Stimulated activated CD8-positive, alpha-beta memory T cell treated with anti-CD3 and anti-CD28 coated beads, Interleukin-12 subunit alpha, Interleukin-12 subunit beta, amount 100 ng/mL, for 4 hours (primary cell): ENCODE data around the gene KIRREL3.

ENCODE experiments used
- DNase-seq: peaks from one replicate; pipeline ENCODE4 v3.0.0-alpha.2; 2020; ENCODE audit warnings: low read depth

KIRREL3 gene

GRCh38 chr11:127000291-127000968 is at the start of gene KIRREL3:
TSS of gene KIRREL3 (minus strand) at chr11:127000770.
- no peak for DNase-seq

- DNase-seq: no peak
Measured at GRCh38 chr11:127050186-127050585, 49.6 kb upstream of the KIRREL3 start.

GRCh38 chr11:127049486-127049885 is 48.9 kb upstream of the KIRREL3 start:
- no peak for DNase-seq

- DNase-seq: no peak
Measured at GRCh38 chr11:127044535-127044934, 44.0 kb upstream of the KIRREL3 start.

GRCh38 chr11:127042445-127042844 is 41.9 kb upstream of the KIRREL3 start:
- DNase-seq: no peak

GRCh38 chr11:127039591-127039990 is 39.0 kb upstream of the KIRREL3 start:
- DNase-seq: no peak

- no peak for DNase-seq
Measured at GRCh38 chr11:127037596-127037995, 37.0 kb upstream of the KIRREL3 start.

- no peak for DNase-seq
Measured at GRCh38 chr11:127037001-127037400, 36.4 kb upstream of the KIRREL3 start.

- DNase-seq: no peak
Measured at GRCh38 chr11:127035824-127036223, 35.3 kb upstream of the KIRREL3 start.

GRCh38 chr11:127034973-127035372 is 34.4 kb upstream of the KIRREL3 start:
- no peak for DNase-seq

- DNase-seq: no peak
Measured at GRCh38 chr11:127028648-127029047, 28.1 kb upstream of the KIRREL3 start.

- DNase-seq: no peak
Measured at GRCh38 chr11:127027789-127028188, 27.2 kb upstream of the KIRREL3 start.

GRCh38 chr11:127027000-127027399 is 26.4 kb upstream of the KIRREL3 start:
- no peak for DNase-seq

GRCh38 chr11:127023991-127024390 is 23.4 kb upstream of the KIRREL3 start:
- DNase-seq: no peak

GRCh38 chr11:127018683-127019279 is 18.2 kb upstream of the KIRREL3 start:
- no peak for DNase-seq

GRCh38 chr11:127017482-127017881 is 16.9 kb upstream of the KIRREL3 start:
- no peak for DNase-seq

- no peak for DNase-seq
Measured at GRCh38 chr11:127013550-127013949, 13.0 kb upstream of the KIRREL3 start.

GRCh38 chr11:127006311-127006710 is 5.7 kb upstream of the KIRREL3 start:
- no peak for DNase-seq

GRCh38 chr11:127003260-127003981 is 2.9 kb upstream of the KIRREL3 start:
- no peak for DNase-seq

- no peak for DNase-seq
Measured at GRCh38 chr11:127002669-127003259, 2.2 kb upstream of the KIRREL3 start.

GRCh38 chr11:127000981-127001380 is 411 bp upstream of the KIRREL3 start:
- no peak for DNase-seq

- no peak for DNase-seq
Measured at GRCh38 chr11:126999366-126999765, 1.2 kb downstream of the KIRREL3 start.

- DNase-seq: no peak
Measured at GRCh38 chr11:126997641-126998040, 2.9 kb downstream of the KIRREL3 start.
